ENCODE results near the gene VIPAS39. TPM values are rescaled to one million over a fixed set of nuclear protein-coding genes. Genes with fewer than 3 reads are reported as not detected.

VIPAS39 gene
- total and polyA plus RNA-seq, 9 of the 15 experiments (the other 6 are each of a cell fraction or from before 2014, with no cell fraction given), result 5.7 to 25.6 (median 9.9) TPM

GRCh38 chr14:77376771-77377501, 80.5 kb downstream of the VIPAS39 start, which contains the start of the genes SAMD15 and TMED8 (continued):
- TF ChIP-seq HINFP (tag; conservative IDR thresholded peaks at IDR 0.05; ENCODE audit: low read depth), result no peak
- no peak for TF ChIP-seq SP1 (CRISPR knock-in tag; IDR thresholded peaks at IDR 0.05)
- no peak for TF ChIP-seq ARID3B (CRISPR knock-in tag; IDR thresholded peaks at IDR 0.05; ENCODE audit: borderline replicate concordance)
- TF ChIP-seq ZNF766 (CRISPR knock-in tag; conservative IDR thresholded peaks at IDR 0.05), result no peak
- no peak for TF ChIP-seq ZNF239 (CRISPR knock-in tag; IDR thresholded peaks at IDR 0.05)
- no peak for TF ChIP-seq SMAD1 (IDR thresholded peaks at IDR 0.05; ENCODE audit: low read depth, low read length, partially characterized antibody)
- TF ChIP-seq TRIM25 (IDR thresholded peaks at IDR 0.05; ENCODE audit: borderline replicate concordance), result no peak
- TF ChIP-seq SIN3B (IDR thresholded peaks at IDR 0.05; ENCODE audit: low read depth), result no peak
- no peak for TF ChIP-seq KHSRP (IDR thresholded peaks at IDR 0.05)
- TF ChIP-seq GTF2E2 (tag; IDR thresholded peaks at IDR 0.05), result no peak
- TF ChIP-seq ZBED1 (IDR thresholded peaks at IDR 0.05), result no peak
- no peak for TF ChIP-seq SRSF9 (IDR thresholded peaks at IDR 0.05; ENCODE audit: borderline replicate concordance, low read depth, low read length)
- TF ChIP-seq CREB1 (IDR thresholded peaks at IDR 0.05), result no peak
- no peak for TF ChIP-seq CREB1 (CRISPR knock-in tag; IDR thresholded peaks at IDR 0.05)
- TF ChIP-seq ZNF24 (IDR thresholded peaks at IDR 0.05), result no peak
- TF ChIP-seq ZNF121 (CRISPR knock-in tag; conservative IDR thresholded peaks at IDR 0.05), result no peak
- no peak for TF ChIP-seq TAF15 (IDR thresholded peaks at IDR 0.05; ENCODE audit: low read depth, low read length)
